ENCODE results near the gene PTPRN2. TPM values are rescaled to one million over a fixed set of nuclear protein-coding genes. Genes with fewer than 3 reads are reported as not detected.

The PTPRN2 gene
- total and polyA plus RNA-seq, 2 of the 8 experiments (the other 6 are each of a cell fraction or from before 2014, with no cell fraction given), result 2.6 to 4.5 TPM

GRCh38 chr7:158468181-158468580, 119.4 kb downstream of the PTPRN2 start:
- 7% methylated on average over 10 of the region's 10 CpGs; no CpG with 5 or more reads in 1 of the 2 experiments for WGBS, 2 experiments (ENCODE audit: extremely low coverage in 1 of 2, insufficient coverage in 1 of 2, insufficient read length in 1 of 2, insufficient replicate concordance in 2 of 2, low coverage in 1 of 2, low lambda C conversion rate in 2 of 2, missing lambda C conversion rate in 1 of 2)
- ChIA-PET POLR2A (ENCODE audit: partially characterized antibody) (interaction anchor here (0.9 to 1.3 kb wide), 3 partner anchors 17 to 32 kb away, joined by 3 read pairs; no protein-coding TSS in a partner anchor), CTCF (ENCODE audit: partially characterized antibody) (interaction anchor here (0.8 to 1.1 kb wide), 3 partner anchors 12 to 266 kb away, joined by 3 to 4 read pairs (median 4); no protein-coding TSS in a partner anchor)
- peak overlapping the region; percentile 46 to 62 for H3K4me2 ChIP-seq (ENCODE audit: insufficient read depth in 1 of 2, low read depth in 2 of 2, low read length in 2 of 2)
- H3K4me3 ChIP-seq (ENCODE audit: extremely low read depth in 1 of 4, insufficient read depth in 2 of 4, low read depth in 3 of 4, low read length in 4 of 4), result peak overlapping the region in 1 of 4 experiments; percentile 7; a peak in 1 of 8 replicates
- H2BK15ac ChIP-seq (ENCODE audit: low read length), result peak overlapping the region; percentile 77; the same call in 1 of the 2 replicates
- peak; percentile 84 for FAIRE-seq
- peaks cover 13 to 24% (median 19%) of the 10 kb centered on the region in 4 experiments for H3K4me1 ChIP-seq (replicated peaks in 1 of 4; ENCODE audit: control insufficient read depth in 3 of 4, insufficient read depth in 4 of 4, low read length in 3 of 4)
- no peak for DNase-seq (ENCODE audit: low read depth in 1 of 2, low spot score in 2 of 2)
- H3K18ac ChIP-seq (ENCODE audit: extremely low read depth, low read length), result peak overlapping the region; percentile 76
- peak overlapping the region; percentile 82 for H4K8ac ChIP-seq (ENCODE audit: extremely low read depth, insufficient read depth, low read length)
- H3K27me3 ChIP-seq (replicated peaks in 1 of 4; ENCODE audit: control insufficient read depth in 3 of 4, extremely low read depth in 1 of 4, insufficient read depth in 3 of 4, low read length in 3 of 4), result no peaks in the 10 kb centered on the region; a peak in 1 of 7 replicates
- peak overlapping the region; percentile 98 for H4K91ac ChIP-seq (replicated peaks; ENCODE audit: insufficient read length, low read length)
- H2AFZ ChIP-seq (ENCODE audit: low read length), result no peak overlapping the region
- H2BK12ac ChIP-seq (ENCODE audit: low read depth, low read length), result peak overlapping the region; percentile 100
- peak overlapping the region; percentile 77 for H4K5ac ChIP-seq (ENCODE audit: insufficient read length, low read depth, low read length)
- H3K23ac ChIP-seq (ENCODE audit: insufficient read length), result no peak overlapping the region
- peaks cover 0 to 3% of the 10 kb centered on the region in 2 experiments for H4K20me1 ChIP-seq (replicated peaks in 1 of 2; ENCODE audit: control insufficient read depth in 1 of 2, insufficient read depth in 2 of 2, low read length in 2 of 2)
- peak overlapping the region; percentile 98 for H2BK5ac ChIP-seq (ENCODE audit: low read depth, low read length)
- no peaks in the 10 kb centered on the region for H3K79me2 ChIP-seq (ENCODE audit: control insufficient read depth in 1 of 2, insufficient read depth in 2 of 2, low read length in 2 of 2)
- H2BK20ac ChIP-seq (ENCODE audit: low read length), result peak overlapping the region; percentile 91; the same call in 1 of the 2 replicates
- TF ChIP-seq POU5F1 (IDR thresholded peaks at IDR 0.05; ENCODE audit: low read depth, low read length) (no peak), TCF12 (IDR thresholded peaks at IDR 0.05; ENCODE audit: low read depth, low read length) (0 out of 2 replicates have a peak, but pooled peaks have one; percentile 54), HDAC6 (IDR thresholded peaks at IDR 0.05; ENCODE audit: low read depth, low read length) (no peak), MAFK (IDR thresholded peaks at IDR 0.05; ENCODE audit: low read depth, low read length) (no peak), MAX (IDR thresholded peaks at IDR 0.05) (no peak), KDM1A (IDR thresholded peaks at IDR 0.05; ENCODE audit: borderline replicate concordance, low read length) (no peak), SP1 (IDR thresholded peaks at IDR 0.05; ENCODE audit: low read depth, low read length) (peak; percentile 52; the same call in 1 of the 2 replicates), POLR2A (IDR thresholded peaks at IDR 0.05; ENCODE audit: control extremely low read depth in 1 of 2, low read depth in 2 of 2, low read length in 2 of 2) (no peak; a peak in 1 of 3 replicates), BACH1 (IDR thresholded peaks at IDR 0.05; ENCODE audit: low read length) (no peak), TBP (IDR thresholded peaks at IDR 0.05; ENCODE audit: low read depth, low read length) (0 out of 2 replicates have a peak, but pooled peaks have one; percentile 29), FOSL1 (IDR thresholded peaks at IDR 0.05; ENCODE audit: insufficient read depth, low read depth, low read length) (no peak)
- peak overlapping the region in 1 of 4 experiments; percentile 31; a peak in 2 of 7 replicates for H3K9ac ChIP-seq (replicated peaks in 1 of 4; ENCODE audit: extremely low read depth in 1 of 4, low read depth in 3 of 4, low read length in 3 of 4)
- no peak overlapping the region for H2BK120ac ChIP-seq (replicated peaks; ENCODE audit: low read depth, low read length)
- peaks cover 4% of the 10 kb centered on the region; the same call in 1 of the 2 replicates for H3K23me2 ChIP-seq (ENCODE audit: low read depth, low read length)
- H3K79me1 ChIP-seq (ENCODE audit: low read depth, low read length), result no peaks in the 10 kb centered on the region
- H3K56ac ChIP-seq (replicated peaks; ENCODE audit: insufficient read length, low read depth, low read length), result no peak overlapping the region
- peak overlapping the region; percentile 100; the same call in 1 of the 2 replicates for H2AK5ac ChIP-seq (ENCODE audit: low read depth, low read length)
- peak overlapping the region; percentile 71; the same call in 1 of the 2 replicates for H3K27ac ChIP-seq (ENCODE audit: low read depth, low read length)
- H3K36me3 ChIP-seq (ENCODE audit: control insufficient read depth in 2 of 4, insufficient read depth in 4 of 4, low read length in 3 of 4), result no peaks in the 10 kb centered on the region
- H3K14ac ChIP-seq (ENCODE audit: insufficient read length), result no peak overlapping the region
- H3K4ac ChIP-seq (replicated peaks; ENCODE audit: insufficient read length, low read depth, low read length), result peak overlapping the region; percentile 98
- H3K9me3 ChIP-seq (ENCODE audit: insufficient read depth in 2 of 2, low read depth in 1 of 2, low read length in 1 of 2), result 0 out of 4 replicates have a peak, but pooled peaks cover 0 to 3% of the 10 kb centered on the region in 2 experiments

All from H1 (cell line).